ENCODE measurements around the gene MAGI3.

DNA sequence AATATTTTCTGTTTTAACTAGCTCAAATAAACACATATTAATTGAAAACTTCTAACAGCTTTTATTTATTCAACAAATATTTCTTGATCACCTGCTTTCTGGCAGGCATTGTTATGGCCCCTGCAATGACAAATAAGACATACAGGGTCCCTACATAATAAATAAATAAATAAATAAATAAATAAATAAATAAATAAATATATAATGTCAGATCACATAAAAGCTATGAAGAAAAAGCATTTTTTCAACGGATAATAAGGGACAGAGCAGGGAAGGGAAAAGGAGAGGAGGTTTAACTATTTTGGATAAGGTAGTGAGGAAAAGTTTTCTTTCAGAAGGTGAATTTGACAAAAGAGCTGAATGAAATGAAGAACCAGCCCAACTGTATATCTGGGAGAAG is 115.0 kb downstream of the MAGI3 start:
- TF ChIP-seq CTCF (IDR thresholded peaks at IDR 0.05) (no peak), EZH2 (IDR thresholded peaks at IDR 0.05; ENCODE audit: borderline replicate concordance, insufficient read depth, low read depth, low read length, poor library complexity, severe bottlenecking) (no peak)

Measured in B cell (primary cell).